ENCODE results near the gene NLGN2. TPM values are rescaled to one million over a fixed set of nuclear protein-coding genes. Genes with fewer than 3 reads are reported as not detected.

The NLGN2 gene
- polyA plus RNA-seq, 3 donors = 0.55 TPM; not detected in 2

- no peak overlapping the region for H2AFZ ChIP-seq (ENCODE audit: insufficient read depth, low read depth, low read length, poor library complexity, severe bottlenecking)
These were observed 1.3 kb upstream of the NLGN2 start for GRCh38 chr17:7406235-7406825.

GRCh38 chr17:7407082-7407481 is 563 bp upstream of the NLGN2 start:
- H3K27me3 Mint-ChIP-seq (ENCODE audit: low read depth in 3 of 3) = peaks cover 36 to 49% (median 46%) of the 10 kb centered on the region in 3 donors
- intact Hi-C loops (cut with micrococcal nuclease) = loop anchor here in 1 of 2 donors (10.0 kb wide), 1 partner anchor 192 kb away; the partner anchor contains the start of genes ACADVL and DLG4
- WGBS (ENCODE audit: insufficient coverage) = 87% methylated on average over 3 of the region's 13 CpGs

More at GRCh38 chr17:7406235-7406825, 1.3 kb upstream of the NLGN2 start:
- TF ChIP-seq CTCF (IDR thresholded peaks at IDR 0.05) = no peak
- peaks cover 5% of the 10 kb centered on the region in 2 donors for H3K36me3 Mint-ChIP-seq
- Histone ChIP-seq H3K4me2 (replicated peaks; ENCODE audit: extremely low read depth, low read length, poor library complexity, severe bottlenecking) (no peak overlapping the region), H3K27me3 (ENCODE audit: control insufficient read depth in 2 of 2, insufficient read depth in 2 of 2, low read length in 2 of 2) (peaks cover 4 to 37% of the 10 kb centered on the region in 2 donors), H3K27ac (ENCODE audit: low read depth in 1 of 2, low read length in 2 of 2) (no peak overlapping the region), H3K9me3 (replicated peaks in 1 of 2; ENCODE audit: control insufficient read depth in 1 of 2, insufficient read depth in 1 of 2, low read length in 2 of 2) (no peaks in the 10 kb centered on the region), H3K4me3 (replicated peaks in 1 of 3; ENCODE audit: low read depth in 2 of 3, low read length in 3 of 3) (no peak overlapping the region), H4K20me1 (ENCODE audit: insufficient read depth, low read length) (no peaks in the 10 kb centered on the region), H3K79me2 (ENCODE audit: insufficient read depth, low read length) (peaks cover 3% of the 10 kb centered on the region), H3K9ac (ENCODE audit: insufficient read depth, low read length, poor library complexity, severe bottlenecking) (no peak overlapping the region), H3K4me1 (ENCODE audit: control insufficient read depth in 1 of 2, insufficient read depth in 2 of 2, low read length in 2 of 2) (peaks cover 13 to 24% of the 10 kb centered on the region in 2 donors), H3K36me3 (replicated peaks in 1 of 2; ENCODE audit: control insufficient read depth in 1 of 2, insufficient read depth in 2 of 2, low read length in 2 of 2) (no peaks in the 10 kb centered on the region)
- peaks cover 21% of the 10 kb centered on the region for H3K4me1 Mint-ChIP-seq
- WGBS (ENCODE audit: insufficient coverage) = 100% methylated on average over 2 of the region's 12 CpGs
- H3K4me3 Mint-ChIP-seq = peak overlapping the region; percentile 20 to 85
- no peak overlapping the region for H3K27ac Mint-ChIP-seq
- intact Hi-C loops (cut with micrococcal nuclease) = loop anchor here in 1 of 2 donors (10.0 kb wide), 1 partner anchor 192 kb away; the partner anchor contains the start of genes ACADVL and DLG4
- peaks cover 36 to 49% (median 44%) of the 10 kb centered on the region in 3 donors for H3K27me3 Mint-ChIP-seq (ENCODE audit: low read depth in 3 of 3)
- no peak for DNase-seq
- peaks cover 0 to 8% (median 3%) of the 10 kb centered on the region in 7 donors for H3K9me3 Mint-ChIP-seq

More at GRCh38 chr17:7407082-7407481, 563 bp upstream of the NLGN2 start:
- no peak for DNase-seq
- Histone ChIP-seq H3K79me2 (ENCODE audit: insufficient read depth, low read length) (peaks cover 3% of the 10 kb centered on the region), H3K4me2 (replicated peaks; ENCODE audit: extremely low read depth, low read length, poor library complexity, severe bottlenecking) (no peak overlapping the region), H3K9me3 (replicated peaks in 1 of 2; ENCODE audit: control insufficient read depth in 1 of 2, insufficient read depth in 1 of 2, low read length in 2 of 2) (no peaks in the 10 kb centered on the region), H3K36me3 (replicated peaks in 1 of 2; ENCODE audit: control insufficient read depth in 1 of 2, insufficient read depth in 2 of 2, low read length in 2 of 2) (no peaks in the 10 kb centered on the region), H4K20me1 (ENCODE audit: insufficient read depth, low read length) (no peaks in the 10 kb centered on the region), H3K27me3 (ENCODE audit: control insufficient read depth in 2 of 2, insufficient read depth in 2 of 2, low read length in 2 of 2) (peaks cover 4 to 37% of the 10 kb centered on the region in 2 donors), H2AFZ (ENCODE audit: insufficient read depth, low read depth, low read length, poor library complexity, severe bottlenecking) (no peak overlapping the region), H3K4me3 (replicated peaks in 1 of 3; ENCODE audit: low read depth in 2 of 3, low read length in 3 of 3) (no peak overlapping the region), H3K27ac (ENCODE audit: low read depth in 1 of 2, low read length in 2 of 2) (no peak overlapping the region), H3K4me1 (ENCODE audit: control insufficient read depth in 1 of 2, insufficient read depth in 2 of 2, low read length in 2 of 2) (peaks cover 13 to 24% of the 10 kb centered on the region in 2 donors), H3K9ac (ENCODE audit: insufficient read depth, low read length, poor library complexity, severe bottlenecking) (no peak overlapping the region)
- Mint-ChIP-seq H3K36me3 (peaks cover 0 to 5% of the 10 kb centered on the region in 2 donors), H3K9me3 (peaks cover 0 to 8% (median 3%) of the 10 kb centered on the region in 7 donors), H3K4me3 (peak overlapping the region in 1 of 2 donors; percentile 71), H3K4me1 (peaks cover 21% of the 10 kb centered on the region), H3K27ac (peak overlapping the region in 1 of 7 donors; percentile 84)
- TF ChIP-seq CTCF (IDR thresholded peaks at IDR 0.05) = no peak
